ENCODE results near the gene TMX4.
"Not testable (repeated sequence)": the region's sequence is repeated elsewhere in the genome, so short reads cannot be mapped to it uniquely, and the experiment has no call there.

TMX4 gene

GRCh38 chr20:7966176-7966575 lies 53.4 kb downstream of the TMX4 start:
- DNase-seq = no peak

- DNase-seq = no peak
Measured at GRCh38 chr20:7959484-7959883, 60.1 kb downstream of the TMX4 start.

GRCh38 chr20:7956561-7956960 lies 63.0 kb downstream of the TMX4 start:
- DNase-seq = not testable (repeated sequence)

- no peak for DNase-seq
Measured at GRCh38 chr20:7950387-7950786, 69.2 kb downstream of the TMX4 start.

GRCh38 chr20:7943891-7944290 lies 75.7 kb downstream of the TMX4 start:
- no peak for DNase-seq

GRCh38 chr20:7940341-7940740 lies 79.2 kb downstream of the TMX4 start, which contains the start of gene HAO1:
Gene HAO1 (minus strand): TSS chr20:7940458. CDS start chr20:7940422, 36 bp downstream.
- DNase-seq = no peak

GRCh38 chr20:7939663-7940062 lies 79.9 kb downstream of the TMX4 start:
- no peak for DNase-seq

- no peak for DNase-seq
Measured at GRCh38 chr20:7938058-7938457, 81.5 kb downstream of the TMX4 start.

- DNase-seq = no peak
Measured at GRCh38 chr20:7937328-7937727, 82.2 kb downstream of the TMX4 start.

- no peak for DNase-seq
Measured at GRCh38 chr20:7935027-7935551, 84.5 kb downstream of the TMX4 start.

- no peak for DNase-seq
Measured at GRCh38 chr20:7933346-7933745, 86.2 kb downstream of the TMX4 start.

GRCh38 chr20:7930343-7930742 lies 89.2 kb downstream of the TMX4 start:
- no peak for DNase-seq
